ENCODE data around the gene TCTN3.
"Not testable (repeated sequence)": the region's sequence is repeated elsewhere in the genome, so short reads cannot be mapped to it uniquely, and the experiment has no call there.

TCTN3 gene

DNA sequence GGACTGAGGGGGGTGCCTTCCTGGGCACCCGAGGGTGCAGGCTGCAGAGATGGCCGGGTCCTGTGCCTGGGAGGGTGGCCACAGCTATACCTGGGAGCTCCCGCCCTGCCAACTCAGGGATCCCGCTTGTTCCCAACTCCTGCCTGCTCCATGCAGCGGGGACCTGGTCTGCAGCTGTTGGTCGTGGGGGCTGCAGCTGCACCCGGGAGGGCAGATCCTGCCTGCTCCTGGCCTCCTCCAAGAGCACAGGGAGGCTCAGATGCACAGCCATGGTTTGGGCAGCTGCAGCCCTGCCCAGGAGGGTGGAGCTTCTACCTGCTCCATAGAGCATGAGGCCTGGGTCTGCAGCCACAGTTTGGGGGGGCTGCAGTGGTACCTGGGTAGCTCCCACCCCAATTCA is 13.3 kb upstream of the TCTN3 start:
- TF ChIP-seq GATA1 (IDR thresholded peaks at IDR 0.05; ENCODE audit: low read depth, low read length), result no peak
- TF ChIP-seq POLR2A (IDR thresholded peaks at IDR 0.05; ENCODE audit: low read length), result no peak

DNA sequence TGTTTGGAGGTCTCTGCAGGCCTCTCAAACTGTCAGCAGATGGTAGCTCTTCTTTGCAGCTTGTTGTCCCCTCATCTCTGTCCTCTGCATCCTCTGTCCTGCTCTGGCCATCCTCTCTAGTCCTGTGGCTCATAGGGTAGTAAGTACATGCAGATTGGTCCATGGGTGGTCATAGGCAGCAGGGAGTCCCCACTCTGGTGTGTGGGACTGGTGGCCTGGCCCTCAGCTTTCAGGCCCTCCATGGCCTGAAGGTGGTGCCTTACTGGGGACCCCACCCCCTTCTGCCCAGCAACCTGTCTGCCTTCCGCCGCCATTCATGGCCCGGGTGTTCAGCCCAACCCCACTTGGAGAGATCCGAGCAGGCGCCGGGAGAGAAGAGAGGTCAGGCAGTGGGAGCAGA is 12.8 kb upstream of the TCTN3 start:
- DNase-seq, result no peak

More for the DNA sequence above, 13.3 kb upstream of the TCTN3 start:
- no peak for DNase-seq

DNA sequence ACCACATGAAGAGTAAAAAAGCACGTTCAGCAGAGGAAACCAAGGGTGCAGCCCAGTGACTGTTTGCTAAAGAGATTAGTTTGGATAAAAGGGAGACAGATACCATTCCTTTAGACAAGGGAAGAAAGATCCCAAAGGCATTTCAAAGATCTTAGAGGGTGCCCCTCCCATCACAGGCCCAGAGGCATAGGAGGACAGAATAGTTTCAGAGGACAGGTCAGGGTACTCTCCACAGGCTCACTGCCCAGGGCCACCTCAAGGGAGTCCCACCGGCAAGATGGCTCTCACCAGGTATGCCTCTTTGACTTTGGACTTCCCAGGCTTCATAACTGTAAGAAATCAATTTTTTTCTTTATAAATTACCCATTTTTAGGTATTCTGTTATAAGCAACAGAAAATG is 4.7 kb upstream of the TCTN3 start:
- TF ChIP-seq POLR2A (IDR thresholded peaks at IDR 0.05; ENCODE audit: low read length) (no peak), GATA1 (IDR thresholded peaks at IDR 0.05; ENCODE audit: low read depth, low read length) (no peak)
- no peak for DNase-seq

More for the DNA sequence above, 12.8 kb upstream of the TCTN3 start:
- TF ChIP-seq POLR2A (IDR thresholded peaks at IDR 0.05; ENCODE audit: low read length) (no peak), GATA1 (IDR thresholded peaks at IDR 0.05; ENCODE audit: low read depth, low read length) (no peak)

DNA sequence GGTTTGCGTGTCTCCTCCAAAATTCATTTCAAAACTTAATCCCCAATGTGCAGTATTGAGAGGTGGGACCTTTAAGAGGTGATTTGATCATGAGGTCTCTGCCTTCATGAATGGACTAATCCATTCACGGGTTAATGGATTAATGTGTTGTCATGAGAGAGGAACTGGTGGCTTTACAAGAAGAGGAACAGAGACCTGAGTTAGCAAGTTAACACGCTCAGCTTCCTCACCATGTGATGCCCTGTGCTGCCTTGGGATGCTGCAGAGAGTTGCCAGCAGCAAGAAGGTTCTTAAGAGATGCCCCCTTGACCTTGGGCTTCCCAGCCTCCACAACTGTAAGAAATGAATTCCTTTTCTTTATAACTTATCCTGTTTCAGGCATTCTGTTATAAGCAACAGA is 3.7 kb upstream of the TCTN3 start:
- TF ChIP-seq GATA1 (IDR thresholded peaks at IDR 0.05; ENCODE audit: low read depth, low read length), result no peak
- no peak for TF ChIP-seq POLR2A (IDR thresholded peaks at IDR 0.05; ENCODE audit: low read length)
- DNase-seq, result no peak

DNA sequence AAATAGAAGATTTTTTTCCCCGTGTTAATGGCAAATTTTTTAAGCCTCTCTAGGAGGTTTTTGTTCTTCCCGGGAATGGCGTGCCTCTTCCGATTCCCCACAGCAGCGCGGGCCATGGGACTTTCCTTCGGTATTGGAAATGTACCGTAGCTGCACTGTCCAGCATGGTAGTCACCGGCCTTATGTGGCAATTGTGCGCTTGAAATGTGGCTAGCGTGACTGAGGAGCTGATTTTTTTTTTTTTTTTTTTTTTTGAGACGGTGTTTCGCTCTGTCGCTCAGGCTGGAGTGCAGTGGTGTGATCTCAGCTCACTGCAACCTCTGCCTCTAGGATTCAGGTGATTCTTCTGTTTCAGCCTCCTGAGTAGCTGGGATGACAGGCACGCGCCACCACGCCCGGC is 938 bp upstream of the TCTN3 start:
- no peak for TF ChIP-seq POLR2A (IDR thresholded peaks at IDR 0.05; ENCODE audit: low read length)
- no peak for TF ChIP-seq GATA1 (IDR thresholded peaks at IDR 0.05; ENCODE audit: low read depth, low read length)
- DNase-seq, result no peak

DNA sequence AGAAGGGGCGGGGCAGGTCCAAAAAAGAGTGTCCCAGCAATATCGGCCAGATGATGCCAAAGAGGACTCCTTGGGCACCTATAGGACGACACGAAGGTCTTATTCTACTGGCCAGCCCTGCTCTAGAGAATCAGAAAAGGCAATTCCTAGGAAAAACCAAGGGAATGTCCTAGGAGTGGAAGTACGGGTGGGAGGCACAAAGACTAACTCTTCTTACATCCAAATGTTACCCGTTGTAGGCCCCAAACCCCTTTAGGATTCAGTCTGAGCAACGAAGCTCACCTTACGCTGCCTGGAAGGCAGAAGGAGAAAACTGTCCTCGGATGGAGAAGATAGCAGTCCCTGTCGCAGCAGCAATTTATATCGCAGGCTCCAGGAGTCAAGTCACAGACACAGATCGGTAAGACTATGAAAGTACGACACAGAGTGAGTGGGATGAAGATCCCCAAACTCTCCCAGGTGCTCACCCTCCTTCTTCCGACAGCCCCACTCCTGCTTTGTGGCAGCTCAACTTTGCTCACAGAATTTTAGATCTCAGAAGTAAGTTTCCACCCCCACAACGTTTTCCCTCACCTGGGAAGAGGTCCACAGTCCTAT is 558 bp downstream of the TCTN3 start:
- TF ChIP-seq POLR2A (IDR thresholded peaks at IDR 0.05; ENCODE audit: low read length) (no peak), GATA1 (IDR thresholded peaks at IDR 0.05; ENCODE audit: low read depth, low read length) (no peak)
- peak; percentile 55 to 66 for DNase-seq

DNA sequence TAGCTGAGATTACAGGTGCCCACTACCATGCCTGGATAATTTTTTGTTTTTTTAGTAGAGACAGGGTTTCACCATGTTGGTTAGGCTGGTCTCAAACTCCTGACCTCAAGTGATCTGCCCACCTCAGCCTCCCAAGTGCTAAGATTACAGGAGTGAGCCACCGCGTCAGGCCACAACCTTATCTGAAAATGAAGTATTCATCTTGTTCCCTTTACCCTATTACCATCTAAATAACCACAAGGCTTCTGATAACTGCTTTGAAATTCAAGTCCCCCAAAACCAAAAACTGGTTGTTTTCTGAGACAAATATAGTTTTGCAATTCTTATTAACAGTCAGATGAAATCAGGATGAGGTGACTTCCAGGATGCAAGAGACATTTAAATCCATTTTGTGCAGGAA is 2.4 kb downstream of the TCTN3 start:
- TF ChIP-seq GATA1 (IDR thresholded peaks at IDR 0.05; ENCODE audit: low read depth, low read length), result no peak
- no peak for TF ChIP-seq POLR2A (IDR thresholded peaks at IDR 0.05; ENCODE audit: low read length)

DNA sequence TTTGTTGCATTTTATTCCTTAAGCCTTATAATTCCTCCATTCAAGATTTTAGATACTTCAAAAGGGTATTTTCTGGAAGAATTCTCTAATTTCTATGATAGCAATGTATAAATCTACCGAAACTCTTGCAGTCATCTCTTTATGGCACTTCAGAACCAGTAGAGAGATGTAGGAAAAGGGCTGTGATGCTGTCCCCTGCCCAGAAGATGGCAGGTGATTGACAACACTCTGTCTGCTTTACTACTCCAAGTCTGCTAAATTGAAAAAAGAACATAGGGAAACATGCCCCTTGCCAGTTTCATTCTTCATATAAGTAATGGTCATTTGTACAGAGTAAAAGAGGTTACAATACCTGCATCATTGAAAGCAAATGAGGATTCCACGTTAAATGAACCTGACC is 5.1 kb downstream of the TCTN3 start:
- DNase-seq, result peak in 1 of 2 experiments; percentile 3
- TF ChIP-seq GATA1 (IDR thresholded peaks at IDR 0.05; ENCODE audit: low read depth, low read length), result no peak
- TF ChIP-seq POLR2A (IDR thresholded peaks at IDR 0.05; ENCODE audit: low read length), result no peak

More for the DNA sequence above, 2.4 kb downstream of the TCTN3 start:
- DNase-seq, result peak in 1 of 2 experiments; percentile 2

DNA sequence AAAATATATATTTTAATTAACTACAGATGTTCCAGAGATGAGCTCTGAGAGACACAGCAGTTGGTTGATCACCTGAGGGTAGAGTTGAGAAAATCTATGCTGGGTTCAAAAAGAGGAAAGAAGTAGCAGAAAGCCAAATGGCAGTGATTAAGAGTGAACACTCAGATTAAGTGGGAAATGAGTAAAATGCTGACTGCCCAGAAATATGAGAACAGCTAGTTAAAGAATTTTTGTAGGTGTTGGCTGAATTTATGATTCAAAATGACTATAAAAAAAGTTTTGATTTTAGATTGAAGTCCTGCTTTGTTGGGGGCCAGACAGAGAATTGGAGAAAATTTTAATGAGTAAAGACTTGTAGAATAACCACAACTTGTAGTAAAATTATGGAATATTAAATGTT is 9.8 kb downstream of the TCTN3 start:
- no peak for TF ChIP-seq GATA1 (IDR thresholded peaks at IDR 0.05; ENCODE audit: low read depth, low read length)
- TF ChIP-seq POLR2A (IDR thresholded peaks at IDR 0.05; ENCODE audit: low read length), result no peak
- DNase-seq, result no peak

DNA sequence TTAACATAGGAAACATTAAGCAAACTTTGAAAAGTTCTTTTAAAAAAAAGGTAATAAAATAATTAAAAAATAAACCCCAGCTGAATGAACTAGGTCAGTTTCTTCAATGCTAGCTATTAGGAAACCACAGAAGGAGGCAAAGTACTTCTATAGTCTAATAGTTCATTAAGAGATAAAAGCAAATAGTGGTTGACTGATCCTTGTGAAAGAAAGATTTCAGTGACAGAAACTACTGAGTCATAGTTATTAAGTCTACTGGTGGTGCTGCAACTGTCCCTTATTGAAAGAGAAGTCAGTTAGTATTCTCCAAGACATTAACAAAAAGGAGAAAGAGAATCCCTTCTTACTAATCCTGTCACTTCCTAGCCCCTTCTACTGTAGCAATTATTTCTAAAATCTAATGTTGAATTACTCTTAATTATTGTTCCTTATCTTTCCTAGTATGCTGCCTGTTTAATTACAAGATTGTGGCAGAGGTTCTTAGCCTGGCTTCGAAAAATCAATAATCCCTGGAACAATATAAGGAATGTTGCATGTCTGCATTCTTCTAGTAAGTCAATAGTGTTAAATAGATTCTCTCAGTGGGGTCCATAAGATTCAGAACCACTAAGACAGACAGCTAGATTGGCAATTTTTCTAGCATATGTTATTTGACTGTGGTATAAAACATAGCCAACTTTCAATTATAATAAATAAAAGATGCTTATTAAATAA is 18.2 kb downstream of the TCTN3 start:
- no peak for TF ChIP-seq GATA1 (IDR thresholded peaks at IDR 0.05; ENCODE audit: low read depth, low read length)
- TF ChIP-seq POLR2A (IDR thresholded peaks at IDR 0.05; ENCODE audit: low read length), result no peak
- peak; percentile 2 to 33 for DNase-seq

DNA sequence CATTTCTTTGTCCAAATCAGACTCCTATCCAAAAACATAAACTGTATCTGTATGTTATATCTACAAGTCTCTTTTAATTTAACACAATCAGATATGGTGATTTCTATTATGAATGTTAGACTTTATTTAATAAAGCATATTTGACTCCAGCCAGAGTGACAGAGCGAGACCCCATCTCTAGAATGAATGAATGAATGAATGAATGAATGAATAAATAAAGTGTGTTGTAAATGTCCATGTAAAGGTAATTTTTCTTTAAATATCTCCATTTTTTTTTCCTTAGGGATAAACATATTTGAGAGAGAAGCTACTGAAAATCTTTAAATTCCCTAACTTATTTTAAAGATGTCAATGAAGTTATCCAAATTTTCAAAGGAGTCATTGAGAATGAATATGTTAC is 19.1 kb downstream of the TCTN3 start:
- TF ChIP-seq POLR2A (IDR thresholded peaks at IDR 0.05; ENCODE audit: low read length), result no peak
- TF ChIP-seq GATA1 (IDR thresholded peaks at IDR 0.05; ENCODE audit: low read depth, low read length), result no peak
- no peak for DNase-seq

DNA sequence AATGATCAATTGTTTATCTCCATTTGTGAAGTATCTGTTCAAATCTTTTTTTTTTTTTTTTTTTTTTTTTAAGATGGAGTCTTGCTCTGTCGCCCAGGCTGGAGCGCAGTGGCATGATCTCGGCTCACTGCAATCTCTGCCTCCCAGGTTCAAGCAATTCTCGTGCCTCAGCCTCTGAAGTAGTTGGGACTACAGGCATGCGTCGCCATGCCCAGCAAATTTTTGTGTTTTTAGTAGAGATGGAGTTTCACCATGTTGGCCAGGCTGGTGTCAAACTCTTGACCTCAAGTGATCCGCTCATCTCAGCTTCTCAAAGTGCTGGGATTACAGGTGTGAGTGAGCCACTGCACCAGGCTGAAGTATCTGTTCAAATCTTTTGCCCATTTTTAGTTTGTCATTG is 21.1 kb downstream of the TCTN3 start:
- DNase-seq, result not testable (repeated sequence)

DNA sequence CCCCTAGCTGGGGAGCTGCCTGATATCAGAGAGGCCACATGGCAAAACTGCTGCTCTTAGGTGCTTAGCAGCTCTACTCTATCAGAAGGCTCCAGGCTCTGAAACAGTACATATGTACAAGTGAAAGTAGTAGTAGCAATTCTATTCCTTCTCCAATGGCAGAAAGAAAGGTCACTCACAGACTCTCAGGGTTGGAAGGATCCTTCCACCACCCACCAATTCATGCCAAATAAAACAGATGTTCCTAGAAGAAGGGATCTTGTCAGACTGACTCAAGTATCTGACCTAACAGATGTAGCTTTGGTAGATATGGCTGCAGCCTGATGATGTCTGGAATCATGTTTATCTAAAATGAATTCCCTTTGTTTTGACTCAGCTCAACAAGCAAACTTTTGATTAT is 29.2 kb downstream of the TCTN3 start:
- peak; percentile 92 to 99 for DNase-seq
- TF ChIP-seq POLR2A (IDR thresholded peaks at IDR 0.05; ENCODE audit: low read length), result peak; percentile 47
- TF ChIP-seq GATA1 (IDR thresholded peaks at IDR 0.05; ENCODE audit: low read depth, low read length), result peak; percentile 47

DNA sequence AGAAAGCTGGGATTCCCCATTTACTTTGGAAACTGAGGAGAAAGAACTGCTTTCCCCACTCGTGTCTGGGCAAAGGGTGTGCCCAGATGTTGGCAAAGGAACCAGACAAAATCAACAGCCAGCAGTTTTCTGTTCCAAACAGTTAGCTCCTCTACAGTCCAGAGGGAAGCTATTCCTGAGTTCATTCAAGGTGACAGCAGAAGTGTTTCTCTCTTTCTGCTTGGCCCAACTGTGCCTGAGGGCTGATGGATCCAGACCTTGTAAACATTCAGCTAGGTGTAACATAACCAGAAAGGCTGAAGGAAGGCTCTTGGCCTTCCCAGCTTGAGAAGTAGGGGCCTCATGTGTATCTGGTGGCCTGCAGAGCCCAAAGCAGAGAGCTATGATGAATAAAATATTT is 30.2 kb downstream of the TCTN3 start:
- TF ChIP-seq GATA1 (IDR thresholded peaks at IDR 0.05; ENCODE audit: low read depth, low read length) (no peak), POLR2A (IDR thresholded peaks at IDR 0.05; ENCODE audit: low read length) (no peak)
- peak; percentile 29 to 33 for DNase-seq

DNA sequence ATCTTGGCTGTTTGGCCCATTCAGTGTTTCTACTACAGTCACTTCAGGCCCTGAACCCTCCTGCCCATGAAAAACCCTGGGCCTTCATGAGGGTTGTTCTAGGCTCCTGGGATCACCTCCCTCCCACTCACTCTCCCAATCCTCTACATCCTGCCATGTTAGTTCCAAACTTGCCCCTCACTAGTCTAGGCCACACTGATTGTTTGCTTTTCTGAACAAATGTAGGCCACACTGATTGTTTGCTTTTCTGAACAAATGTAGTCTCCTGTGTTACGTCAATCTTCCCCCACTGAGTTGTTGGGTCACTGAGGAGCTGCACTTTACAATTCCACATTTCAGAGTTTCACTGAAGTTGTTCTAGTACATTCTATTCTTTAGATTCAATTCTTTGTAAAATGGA is 31.9 kb downstream of the TCTN3 start:
- no peak for DNase-seq
- TF ChIP-seq POLR2A (IDR thresholded peaks at IDR 0.05; ENCODE audit: low read length) (no peak), GATA1 (IDR thresholded peaks at IDR 0.05; ENCODE audit: low read depth, low read length) (no peak)
